ENCODE data around the gene TENM4. TPM values are rescaled to one million over a fixed set of nuclear protein-coding genes. Genes with fewer than 3 reads are reported as not detected.

The TENM4 gene
- total and polyA plus RNA-seq, 2 of the 8 experiments (the other 6 are each of a cell fraction or from before 2014, with no cell fraction given): 3.5 to 7.2 TPM

- no peak for TF ChIP-seq TAF7 (optimal IDR thresholded peaks at IDR 0.05; ENCODE audit: borderline replicate concordance, low read depth, low read length)
- TF ChIP-seq E2F6 (IDR thresholded peaks at IDR 0.05): no peak
- TF ChIP-seq SP1 (IDR thresholded peaks at IDR 0.05; ENCODE audit: low read depth, low read length): no peak
- TF ChIP-seq HDAC6 (IDR thresholded peaks at IDR 0.05; ENCODE audit: low read depth, low read length): no peak
- no peak for TF ChIP-seq MAX (IDR thresholded peaks at IDR 0.05)
- TF ChIP-seq KDM4A (IDR thresholded peaks at IDR 0.05; ENCODE audit: low read depth, low read length, severe bottlenecking): no peak
- no peak for TF ChIP-seq TAF1 (IDR thresholded peaks at IDR 0.05; ENCODE audit: low read depth, low read length)
Observed at GRCh38 chr11:79358258-79358657, 82.6 kb downstream of the TENM4 start (continued).
